ENCODE data around the gene LPAR1.

Gene LPAR1

GRCh38 chr9:110918316-110919049 lies 119.8 kb downstream of the LPAR1 start:
- no peak for DNase-seq (ENCODE audit: low spot score)

- no peak for DNase-seq (ENCODE audit: low spot score)
These were observed 121.9 kb downstream of the LPAR1 start for GRCh38 chr9:110916403-110916802.

DNA sequence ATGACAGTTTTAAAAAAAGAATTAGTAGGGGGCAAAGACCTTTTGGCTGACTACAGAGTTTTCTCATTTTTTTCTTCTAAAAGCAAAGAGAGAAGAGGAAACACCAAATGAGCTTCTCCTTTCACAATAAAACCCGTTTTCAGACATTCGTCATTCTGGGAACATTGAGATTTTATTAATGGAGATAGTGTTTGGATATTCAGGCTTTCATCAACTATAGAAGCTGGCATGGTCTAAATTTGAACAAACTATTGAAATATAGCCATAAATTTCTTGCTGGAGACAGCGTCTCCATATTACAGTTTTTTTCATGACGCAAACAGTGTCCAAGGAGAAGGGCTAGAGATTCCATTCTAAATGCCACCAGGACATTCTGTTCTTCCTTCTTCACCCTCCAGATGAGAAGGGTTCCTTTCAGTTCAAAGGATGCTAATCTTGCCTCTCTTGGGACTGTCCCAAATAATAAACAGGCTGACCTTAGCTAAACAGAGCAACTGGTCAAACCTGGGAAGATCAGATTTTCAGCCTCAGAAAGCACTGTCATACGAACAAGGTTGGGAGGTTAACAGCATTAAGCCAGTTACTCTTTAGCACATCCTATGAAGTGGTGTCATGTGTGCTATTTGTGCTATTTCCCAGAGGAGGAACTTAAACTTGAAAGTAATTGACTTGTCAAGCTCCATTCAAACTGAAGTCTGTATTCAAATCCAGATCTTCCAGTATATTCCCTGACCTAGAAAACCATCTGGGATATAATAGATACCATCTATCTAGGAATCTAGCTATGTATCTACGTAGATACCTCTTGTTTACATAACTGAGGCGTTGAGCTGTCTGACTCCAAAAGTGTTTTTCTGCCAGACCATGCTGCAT lies 125.6 kb downstream of the LPAR1 start:
- no peak for DNase-seq (ENCODE audit: low spot score)

DNA sequence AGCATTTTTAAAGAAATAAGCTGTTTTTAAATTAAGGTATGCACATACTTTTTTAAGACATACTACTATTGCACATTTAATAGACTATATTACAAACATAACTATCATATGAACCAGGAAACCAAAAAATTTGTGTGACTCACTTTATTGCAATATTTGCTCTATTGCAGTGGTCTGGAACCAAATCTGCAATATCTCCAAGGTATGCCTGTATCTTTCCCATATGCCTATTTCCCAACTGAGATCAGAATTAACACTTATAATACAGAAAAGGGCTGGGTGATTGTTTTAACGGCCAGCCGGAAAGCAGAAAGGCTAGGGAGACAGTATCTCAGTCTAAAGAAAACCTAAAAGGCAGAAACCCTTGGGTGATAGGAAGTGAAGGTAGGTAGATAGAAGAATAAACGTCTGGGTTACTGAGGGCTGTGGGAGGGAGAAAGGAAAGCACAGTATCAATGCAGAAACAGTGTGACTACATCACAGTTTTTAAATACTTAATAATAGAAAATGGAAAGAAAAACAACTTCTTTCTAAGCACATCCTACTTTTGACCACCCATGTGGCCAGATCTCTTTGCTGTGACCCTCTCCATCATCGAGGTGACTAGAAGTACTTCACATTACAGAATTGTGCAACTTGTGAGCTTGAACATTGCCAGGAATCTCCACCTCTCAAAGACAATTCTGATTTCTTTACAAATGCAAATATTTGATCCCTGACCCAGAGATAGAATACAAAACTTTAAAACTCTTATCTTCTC lies 126.4 kb downstream of the LPAR1 start:
- DNase-seq (ENCODE audit: low spot score), result no peak

DNA sequence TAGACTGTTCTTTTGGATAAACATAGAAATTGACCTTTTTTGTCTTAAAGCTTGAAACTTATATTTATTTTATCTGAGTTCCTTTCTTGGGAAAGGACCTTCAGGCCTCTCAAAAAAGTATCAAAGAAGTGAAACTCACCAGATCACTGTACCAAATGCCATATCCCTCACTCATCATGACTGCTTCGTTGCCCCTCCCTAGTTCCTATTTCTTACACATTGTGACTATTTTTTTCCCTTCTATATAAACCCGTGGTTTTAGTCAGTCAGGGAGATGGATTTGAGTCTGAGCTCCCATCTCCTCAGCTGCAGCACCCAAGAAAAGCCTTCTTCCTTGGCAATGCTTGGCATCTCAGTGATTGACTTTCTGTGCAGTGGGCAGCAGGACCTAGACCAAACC lies 129.4 kb downstream of the LPAR1 start:
- no peak for DNase-seq (ENCODE audit: low spot score)

GRCh38 chr9:110900917-110901316 lies 137.4 kb downstream of the LPAR1 start:
- no peak for DNase-seq (ENCODE audit: low spot score)

- DNase-seq (ENCODE audit: low spot score), result no peak
These were observed 137.8 kb downstream of the LPAR1 start for GRCh38 chr9:110900456-110900855.

- DNase-seq (ENCODE audit: low spot score), result no peak
These were observed 139.4 kb downstream of the LPAR1 start for GRCh38 chr9:110898866-110899265.

DNA sequence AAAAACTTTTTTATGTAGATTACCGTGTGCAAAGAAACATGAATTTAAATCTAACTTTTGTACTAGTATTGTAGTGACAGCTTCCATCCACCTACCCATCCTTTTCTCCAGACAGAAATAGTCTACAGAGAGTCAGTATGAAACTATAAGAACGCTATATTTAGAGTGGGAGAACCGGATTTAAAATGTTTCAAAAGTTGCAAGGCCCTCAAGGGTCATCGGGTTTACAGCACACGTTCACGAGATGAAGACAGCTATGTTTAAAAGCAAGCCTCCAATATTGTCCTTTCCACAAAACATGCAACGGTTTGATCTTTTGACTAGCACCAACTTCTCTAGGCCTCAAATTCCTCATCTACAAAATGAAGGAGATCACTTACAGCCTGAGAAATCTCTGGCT lies 139.9 kb downstream of the LPAR1 start:
- DNase-seq (ENCODE audit: low spot score), result no peak

DNA sequence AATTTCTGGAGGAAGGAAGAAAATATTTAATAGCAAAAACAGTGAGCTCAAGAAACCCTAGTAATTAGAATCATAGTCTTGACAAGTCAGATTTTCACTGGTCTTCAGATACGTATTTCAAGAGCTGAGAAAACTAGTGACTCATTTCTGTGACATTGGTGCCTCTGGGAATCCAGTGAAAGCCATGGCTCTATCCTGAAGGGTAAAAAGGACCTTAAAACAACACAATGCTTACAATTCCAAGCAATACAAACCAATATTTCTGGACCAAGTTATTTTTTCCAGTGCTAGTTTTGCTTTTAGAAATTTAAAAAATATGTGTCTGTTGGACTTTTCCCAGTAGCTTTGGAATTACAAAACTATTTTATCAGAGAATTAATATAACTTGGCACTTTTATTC lies 140.3 kb downstream of the LPAR1 start:
- no peak for DNase-seq (ENCODE audit: low spot score)

- DNase-seq (ENCODE audit: low spot score), result no peak
These were observed 142.9 kb downstream of the LPAR1 start for GRCh38 chr9:110895147-110895905.

GRCh38 chr9:110894731-110895130 lies 143.5 kb downstream of the LPAR1 start:
- no peak for DNase-seq (ENCODE audit: low spot score)

DNA sequence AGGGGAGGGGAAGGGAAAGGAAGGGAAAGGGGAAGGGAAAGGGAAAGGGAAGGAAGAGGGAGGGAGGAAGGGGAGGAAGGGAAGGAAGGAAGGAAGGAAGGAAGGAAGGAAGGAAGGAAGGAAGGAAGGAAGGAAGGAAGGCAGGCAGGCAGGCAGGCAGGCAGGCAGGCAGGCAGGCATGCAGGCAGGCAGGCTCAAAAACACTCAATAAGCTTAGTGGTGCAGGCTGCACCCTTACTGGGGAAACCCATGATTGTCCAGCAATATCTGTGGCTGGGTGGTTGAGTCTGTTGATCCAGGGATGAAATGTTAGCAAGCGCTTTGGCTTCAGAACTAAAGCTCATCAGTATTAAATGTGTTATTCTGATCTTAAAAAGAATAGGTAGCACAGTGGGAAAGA lies 145.6 kb downstream of the LPAR1 start:
- DNase-seq (ENCODE audit: low spot score), result no peak

- no peak for DNase-seq (ENCODE audit: low spot score)
These were observed 146.5 kb downstream of the LPAR1 start for GRCh38 chr9:110891760-110892159.

DNA sequence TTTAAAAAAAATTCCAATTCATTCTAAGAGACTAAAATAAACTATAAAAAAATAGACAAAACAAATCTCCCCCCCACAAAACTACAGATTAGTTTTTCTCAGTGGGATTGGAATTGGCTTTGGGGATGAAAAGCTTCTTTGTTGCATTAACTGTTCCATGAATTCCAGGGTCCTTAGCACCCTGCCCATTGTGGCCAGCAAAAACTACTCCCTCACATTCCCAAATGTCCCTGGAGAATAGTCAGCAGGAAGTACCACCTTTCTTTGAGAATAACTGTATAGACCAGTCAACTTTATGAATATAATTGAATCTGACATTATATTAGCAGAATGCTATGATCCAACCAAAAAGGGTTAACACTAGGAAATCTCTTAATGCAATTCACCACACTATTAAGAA lies 147.9 kb downstream of the LPAR1 start:
- DNase-seq (ENCODE audit: low spot score), result no peak

DNA sequence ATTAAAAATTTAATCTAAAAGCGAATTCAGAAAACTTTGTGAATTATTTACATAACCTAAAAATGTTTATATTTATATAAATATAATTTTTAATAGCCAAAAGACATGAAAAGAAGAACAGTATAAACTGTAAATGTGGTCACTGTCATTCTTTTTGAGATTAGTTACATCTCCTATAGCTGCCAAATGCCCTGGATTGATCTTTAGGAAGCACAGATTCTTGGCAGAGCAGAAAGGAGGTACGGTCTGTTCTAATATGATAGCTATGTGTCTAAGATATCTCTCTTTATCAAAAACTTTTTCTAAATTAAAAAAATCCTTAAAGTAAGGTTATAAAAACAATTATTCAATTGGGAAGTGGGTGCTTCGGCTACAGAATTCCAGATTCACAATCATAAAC lies 151.0 kb downstream of the LPAR1 start:
- no peak for DNase-seq (ENCODE audit: low spot score)

- DNase-seq (ENCODE audit: low spot score), result no peak
These were observed 151.4 kb downstream of the LPAR1 start for GRCh38 chr9:110886832-110887231.

DNA sequence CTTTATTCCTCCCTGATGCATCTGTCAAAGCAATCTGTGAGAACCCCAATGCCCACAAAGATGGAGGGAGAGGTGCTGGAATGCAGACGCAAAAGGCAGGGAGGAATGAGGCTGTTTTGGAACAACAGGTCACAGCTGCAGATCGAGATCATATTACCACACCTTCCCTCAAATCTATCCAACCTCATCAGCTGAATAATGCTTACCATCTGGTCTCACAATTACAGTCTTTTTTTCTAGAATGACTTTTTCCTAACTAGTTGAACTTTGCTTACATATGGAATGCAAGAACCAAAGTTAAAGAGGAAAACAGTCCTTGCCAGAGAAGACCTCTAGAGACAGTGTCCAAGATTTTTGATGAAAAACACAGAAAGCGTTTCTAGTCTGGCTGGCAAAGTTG lies 158.1 kb downstream of the LPAR1 start:
- no peak for DNase-seq (ENCODE audit: low spot score)

- no peak for DNase-seq (ENCODE audit: low spot score)
These were observed 160.9 kb downstream of the LPAR1 start for GRCh38 chr9:110877374-110877773.

GRCh38 chr9:110876929-110877328 lies 161.3 kb downstream of the LPAR1 start:
- DNase-seq (ENCODE audit: low spot score), result no peak

- DNase-seq (ENCODE audit: low spot score), result peak; percentile 2
These were observed 163.2 kb downstream of the LPAR1 start for GRCh38 chr9:110874963-110875674.

Data from germinal center (tissue), 1 donor.